Natural killer cell treated with Interleukin-12 subunit alpha and Interleukin-12 subunit beta and Interleukin-15 and Interleukin-18, amount 100 ng/mL, for 72 hours (primary cell): ENCODE data around the gene FAM184B. TPM values are rescaled to one million over a fixed set of nuclear protein-coding genes. Genes with fewer than 3 reads are reported as not detected.
A peak's percentile ranks its signal among the peaks of the same experiment; 100 is the strongest.

ENCODE experiments used
- ATAC-seq, 2 donors: fragments of 150-1000 bp; cut with Tn5 transposase in 1 of 2; sonication (Bioruptor Pico), chemical (Tn5 transposase) in 1 of 2; 2 replicates each; pipeline ENCODE4 v1.10.0; 2021
- DNase-seq: peaks from one replicate; pipeline ENCODE4 v3.0.0; 2022; ENCODE audit warnings: low spot score
- H3K27ac Mint-ChIP-seq, 2 donors: 1 replicate in 1 of 2; 2 replicates in 1 of 2; pipeline ENCODE4 v1.8.0; 2022; ENCODE audit warnings: mixed read lengths in 2 of 2, mild to moderate bottlenecking in 1 of 2, moderate library complexity in 1 of 2
- H3K27me3 Mint-ChIP-seq, 2 donors: 1 replicate in 1 of 2; 2 replicates in 1 of 2; pipeline ENCODE4 v1.8.0; 2022; ENCODE audit warnings: mixed read lengths in 2 of 2
- H3K36me3 Mint-ChIP-seq: one replicate; pipeline ENCODE4 v1.8.0; 2022; ENCODE audit warnings: mixed read lengths
- H3K4me1 Mint-ChIP-seq, 2 donors: 1 replicate in 1 of 2; 2 replicates in 1 of 2; pipeline ENCODE4 v1.8.0; 2022; ENCODE audit warnings: low read depth in 2 of 2, mixed read lengths in 2 of 2, mild to moderate bottlenecking in 1 of 2
- H3K4me3 Mint-ChIP-seq: one replicate; pipeline ENCODE4 v1.8.0; 2022; ENCODE audit warnings: mixed read lengths
- H3K9me3 Mint-ChIP-seq: 2 replicates; pipeline ENCODE4 v1.8.0; 2022; ENCODE audit warnings: mixed read lengths
- total RNA-seq, 2 donors: library from RNA; stranded (reverse); gene quantifications; one replicate each; pipeline ENCODE4 v1.2.3, GENCODE V29; 2022

The FAM184B gene
- total RNA-seq, 2 donors from 2014 or later = not detected

DNA sequence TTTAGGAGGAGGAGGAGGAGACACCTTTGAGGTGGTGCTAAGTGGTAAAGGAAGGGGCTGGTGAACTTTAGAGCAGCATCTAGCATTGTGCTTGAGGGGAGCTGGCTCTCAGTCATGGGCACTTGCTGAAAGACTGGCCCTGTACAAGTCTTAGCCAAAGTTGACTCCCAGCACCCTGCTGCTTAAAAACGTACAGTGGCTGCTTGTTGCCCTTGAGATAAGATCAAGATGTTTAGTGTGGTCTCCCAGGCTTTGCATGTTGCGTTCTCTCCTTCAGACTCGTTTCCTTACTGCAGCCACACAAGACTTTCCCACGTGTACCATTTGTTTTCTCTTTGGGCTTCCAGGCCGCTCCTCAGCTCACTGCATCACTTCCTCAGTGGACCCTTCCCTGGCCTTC is 165.1 kb downstream of the FAM184B start:
- ATAC-seq = no peak
- H3K36me3 Mint-ChIP-seq = peaks cover 8% of the 10 kb centered on the region
- H3K9me3 Mint-ChIP-seq = no peaks in the 10 kb centered on the region
- H3K4me3 Mint-ChIP-seq = peak overlapping the region; percentile 71
- DNase-seq = no peak
- H3K4me1 Mint-ChIP-seq = peaks cover 27 to 31% of the 10 kb centered on the region in 2 donors
- H3K27me3 Mint-ChIP-seq = no peaks in the 10 kb centered on the region
- H3K27ac Mint-ChIP-seq = peak overlapping the region; percentile 38 to 79

DNA sequence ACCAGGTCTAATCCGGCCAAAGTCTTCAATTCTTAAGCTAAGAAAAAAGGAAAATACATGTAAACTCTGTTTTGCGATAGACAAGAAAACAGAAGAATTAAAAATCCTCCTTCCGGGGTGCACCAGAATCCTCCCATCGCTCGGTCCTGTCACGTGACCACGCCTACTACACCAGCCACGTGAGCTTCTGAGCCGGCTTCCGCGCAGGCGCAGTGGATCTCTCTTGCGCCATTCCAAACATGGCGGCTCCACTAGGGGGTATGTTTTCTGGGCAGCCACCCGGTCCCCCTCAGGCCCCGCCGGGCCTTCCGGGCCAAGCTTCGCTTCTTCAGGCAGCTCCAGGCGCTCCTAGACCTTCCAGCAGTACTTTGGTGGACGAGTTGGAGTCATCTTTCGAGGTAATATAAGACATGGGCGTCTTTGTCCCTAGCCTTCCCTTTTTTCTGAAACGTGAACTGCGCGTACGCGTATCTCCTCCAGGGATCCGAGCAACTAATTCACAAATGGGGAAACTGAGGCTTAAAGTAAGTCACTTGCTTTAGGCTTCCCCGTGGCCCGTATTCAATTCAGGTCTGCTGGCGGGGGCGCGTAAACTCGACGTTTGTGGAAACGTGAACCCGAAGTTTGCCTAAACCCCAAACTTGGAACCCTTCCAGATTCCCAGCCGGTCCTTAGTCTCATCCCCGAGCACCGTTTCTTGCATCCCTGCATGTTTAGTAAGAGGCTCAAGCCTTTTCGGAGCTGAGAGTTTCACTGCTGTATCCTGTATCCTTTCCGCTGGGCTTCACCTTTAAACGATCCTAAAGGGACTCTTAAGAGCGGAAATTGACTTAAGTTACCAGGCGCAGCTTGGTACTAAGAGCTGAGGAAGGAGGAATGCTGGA is 166.8 kb downstream of the FAM184B start, which contains the start of gene MED28:
TSS of gene MED28 (plus strand) at position 226 of the 884 bp plus-strand sequence. CDS start at position 240, 14 bp downstream.
- Mint-ChIP-seq H3K36me3 (peaks cover 8% of the 10 kb centered on the region), H3K9me3 (no peaks in the 10 kb centered on the region), H3K4me1 (peaks cover 27 to 31% of the 10 kb centered on the region in 2 donors), H3K27ac (peak within 1 kb of the TSS; percentile 92 to 96), H3K27me3 (no peaks in the 10 kb centered on the region), H3K4me3 (peak within 1 kb of the TSS; percentile 92)
- DNase-seq (peak; percentile 95), ATAC-seq (peak; percentile 95)

DNA sequence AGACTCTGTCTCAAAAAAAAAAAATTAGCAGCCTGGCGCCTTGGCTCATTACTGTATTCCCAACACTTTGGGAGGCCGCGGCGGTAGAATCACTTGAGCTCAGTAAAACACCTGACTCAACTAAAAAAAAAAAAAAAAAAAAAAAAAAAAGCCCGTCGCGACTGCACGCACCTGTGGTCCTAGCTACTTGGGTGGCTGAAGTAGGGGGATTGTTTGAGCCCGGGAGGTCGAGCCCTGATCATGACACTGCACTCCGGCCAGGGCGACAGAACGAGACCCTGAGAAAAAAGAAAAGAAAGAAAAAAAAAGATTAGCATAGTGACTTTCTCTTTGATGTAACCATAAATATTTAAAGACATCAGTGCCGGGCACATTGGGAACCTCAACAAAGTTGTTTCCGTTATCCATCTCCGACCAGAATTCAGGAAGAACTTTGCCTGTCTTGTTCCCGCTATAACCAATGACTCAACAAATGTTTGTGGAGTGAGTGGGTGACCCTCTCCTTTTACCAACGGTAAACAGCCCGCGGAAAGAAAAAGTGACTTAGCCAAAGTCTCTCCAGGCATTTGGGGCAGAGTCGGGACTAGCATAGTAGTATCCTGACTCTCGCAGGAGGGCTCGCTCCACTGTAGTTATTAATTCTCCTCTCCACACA is 167.5 kb downstream of the FAM184B start:
- peaks cover 8% of the 10 kb centered on the region for H3K36me3 Mint-ChIP-seq
- H3K4me1 Mint-ChIP-seq = peaks cover 21 to 25% of the 10 kb centered on the region in 2 donors
- peak overlapping the region; percentile 92 to 96 for H3K27ac Mint-ChIP-seq
- H3K27me3 Mint-ChIP-seq = no peaks in the 10 kb centered on the region
- ATAC-seq = peak; percentile 58 to 78
- no peaks in the 10 kb centered on the region for H3K9me3 Mint-ChIP-seq
- DNase-seq = no peak
- H3K4me3 Mint-ChIP-seq = peak overlapping the region; percentile 92

DNA sequence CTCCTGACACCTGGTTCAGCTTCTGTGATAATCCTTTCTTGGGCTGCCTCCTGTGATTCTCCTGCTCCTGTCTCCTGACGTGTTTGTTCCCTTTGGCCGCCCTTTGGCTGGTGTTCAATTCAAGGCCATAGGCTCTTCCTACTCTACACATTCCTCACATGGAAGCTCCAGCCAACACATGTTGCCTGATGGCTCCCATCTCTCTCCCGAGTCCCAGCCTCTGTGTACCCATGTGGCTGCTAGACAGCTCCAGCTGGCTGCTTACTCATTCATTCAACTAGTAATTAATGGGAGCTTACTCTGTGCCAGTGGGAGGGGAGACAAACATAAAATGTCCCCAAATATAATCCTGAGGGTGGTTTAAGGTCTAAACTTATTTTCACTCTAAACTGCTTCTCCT is 176.2 kb downstream of the FAM184B start:
- DNase-seq (no peak), ATAC-seq (no peak)
- Mint-ChIP-seq H3K27ac (no peak overlapping the region), H3K4me1 (peaks cover 0 to 3% of the 10 kb centered on the region in 2 donors), H3K9me3 (no peaks in the 10 kb centered on the region), H3K36me3 (peaks cover 13% of the 10 kb centered on the region), H3K4me3 (no peak overlapping the region), H3K27me3 (no peaks in the 10 kb centered on the region)

DNA sequence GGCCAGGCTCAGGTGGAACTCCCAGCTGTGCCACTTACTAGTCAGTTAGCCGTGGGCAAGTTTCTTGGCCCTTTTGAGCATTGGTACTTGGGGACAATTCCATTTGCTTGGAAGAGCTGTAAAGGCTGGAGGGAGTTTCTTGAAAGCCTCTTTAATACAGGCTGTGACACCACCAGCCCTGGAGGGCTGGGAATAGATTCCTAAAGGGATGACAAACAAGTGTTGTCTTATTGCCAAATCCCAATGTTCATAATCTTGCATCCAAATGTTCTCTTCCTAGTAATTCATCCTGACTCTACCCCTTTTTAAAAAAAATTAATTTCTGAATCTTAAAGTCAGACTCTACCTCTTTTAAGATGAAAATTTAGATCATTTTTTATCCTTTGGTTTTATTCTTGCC is 181.6 kb downstream of the FAM184B start:
- no peaks in the 10 kb centered on the region for H3K27me3 Mint-ChIP-seq
- H3K4me1 Mint-ChIP-seq = no peaks in the 10 kb centered on the region
- H3K4me3 Mint-ChIP-seq = no peak overlapping the region
- H3K36me3 Mint-ChIP-seq = peaks cover 11% of the 10 kb centered on the region
- ATAC-seq = no peak
- no peak for DNase-seq
- no peaks in the 10 kb centered on the region for H3K9me3 Mint-ChIP-seq
- no peak overlapping the region for H3K27ac Mint-ChIP-seq

DNA sequence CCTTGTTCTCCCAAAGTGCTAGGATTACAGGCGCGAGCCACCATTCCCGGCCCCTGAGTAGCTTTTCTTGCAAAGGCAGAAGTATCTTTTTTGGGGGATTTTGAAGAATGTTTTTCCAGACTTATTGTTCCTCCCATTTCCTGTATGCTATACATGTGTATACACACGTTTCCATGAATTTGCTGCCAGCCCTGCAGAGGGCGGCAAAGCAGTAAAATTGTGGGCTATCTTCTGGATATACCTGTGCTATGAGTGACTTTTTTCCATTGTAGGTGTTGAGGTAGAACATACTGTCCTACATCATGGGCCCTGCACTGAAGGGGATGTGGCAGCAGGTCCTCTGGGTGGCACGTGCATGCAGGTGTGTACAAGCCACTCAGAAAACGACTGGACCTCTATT is 183.9 kb downstream of the FAM184B start:
- Mint-ChIP-seq H3K27me3 (no peaks in the 10 kb centered on the region), H3K36me3 (peaks cover 9% of the 10 kb centered on the region), H3K4me3 (no peak overlapping the region), H3K27ac (no peak overlapping the region), H3K9me3 (no peaks in the 10 kb centered on the region), H3K4me1 (peaks cover under 1 to 4% of the 10 kb centered on the region in 2 donors)
- DNase-seq (no peak), ATAC-seq (no peak)

- peaks cover 20% of the 10 kb centered on the region for H3K36me3 Mint-ChIP-seq
- no peaks in the 10 kb centered on the region for H3K9me3 Mint-ChIP-seq
- no peak overlapping the region for H3K4me3 Mint-ChIP-seq
- no peak overlapping the region for H3K27ac Mint-ChIP-seq
- H3K27me3 Mint-ChIP-seq = no peaks in the 10 kb centered on the region
- no peak for DNase-seq
- peaks cover 5 to 8% of the 10 kb centered on the region in 2 donors for H3K4me1 Mint-ChIP-seq
- ATAC-seq = no peak
Observed at GRCh38 chr4:17595471-17596005, 185.9 kb downstream of the FAM184B start.

DNA sequence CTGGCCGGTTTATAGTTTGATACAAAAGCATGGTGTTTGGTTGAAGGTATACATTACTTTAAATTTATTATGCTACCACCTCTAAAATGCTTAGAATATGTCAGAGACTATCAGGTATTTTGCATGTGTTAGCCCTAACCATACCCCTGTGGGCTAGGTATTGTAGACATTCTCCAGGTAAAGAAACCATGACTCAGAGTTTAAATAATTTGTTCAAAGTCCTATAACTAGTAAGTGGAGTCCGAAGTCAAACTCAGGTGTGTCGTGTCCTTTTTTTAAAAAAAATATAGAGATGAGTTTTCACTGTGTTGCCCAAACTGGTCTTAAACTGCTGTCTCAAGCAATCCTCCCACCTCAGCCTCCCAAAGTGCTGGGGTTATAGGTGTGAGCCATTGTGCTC is 192.1 kb downstream of the FAM184B start:
- Mint-ChIP-seq H3K9me3 (no peaks in the 10 kb centered on the region), H3K36me3 (peaks cover 32% of the 10 kb centered on the region), H3K27ac (no peak overlapping the region), H3K27me3 (no peaks in the 10 kb centered on the region), H3K4me1 (peaks cover 5 to 11% of the 10 kb centered on the region in 2 donors), H3K4me3 (no peak overlapping the region)
- ATAC-seq (no peak), DNase-seq (no peak)

- peaks cover 2 to 10% of the 10 kb centered on the region in 2 donors for H3K4me1 Mint-ChIP-seq
- peaks cover 29% of the 10 kb centered on the region for H3K36me3 Mint-ChIP-seq
- no peak overlapping the region for H3K4me3 Mint-ChIP-seq
- H3K9me3 Mint-ChIP-seq = no peaks in the 10 kb centered on the region
- DNase-seq (no peak), ATAC-seq (no peak)
- no peak overlapping the region for H3K27ac Mint-ChIP-seq
- no peaks in the 10 kb centered on the region for H3K27me3 Mint-ChIP-seq
Observed at GRCh38 chr4:17587094-17587822, 194.2 kb downstream of the FAM184B start.

- peaks cover 16% of the 10 kb centered on the region in 2 donors for H3K4me1 Mint-ChIP-seq
- peaks cover 37% of the 10 kb centered on the region for H3K36me3 Mint-ChIP-seq
- no peak for DNase-seq
- no peak for ATAC-seq
- H3K27me3 Mint-ChIP-seq = no peaks in the 10 kb centered on the region
- H3K9me3 Mint-ChIP-seq = no peaks in the 10 kb centered on the region
- H3K27ac Mint-ChIP-seq = no peak overlapping the region
- no peak overlapping the region for H3K4me3 Mint-ChIP-seq
Observed at GRCh38 chr4:17584521-17585213, 196.8 kb downstream of the FAM184B start.

DNA sequence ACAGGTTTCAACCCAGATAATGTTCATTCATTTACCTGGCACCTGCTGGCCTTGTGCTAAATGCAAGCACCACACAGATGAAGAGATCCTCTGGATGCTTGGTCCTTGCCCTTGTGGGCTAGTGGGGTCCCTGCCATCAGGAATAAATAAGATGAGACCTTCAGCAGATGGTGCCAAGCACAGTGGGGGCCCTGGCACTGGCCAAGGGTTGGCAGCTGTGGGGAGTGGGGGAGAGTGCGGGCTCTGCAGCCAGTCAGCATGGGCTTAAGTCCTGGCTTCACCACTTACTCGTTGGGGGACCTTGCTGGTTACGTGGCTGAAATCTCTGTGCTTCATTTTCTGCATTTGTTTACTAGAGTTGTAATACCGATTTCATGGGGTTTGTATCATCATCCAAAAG is 197.5 kb downstream of the FAM184B start:
- no peak for DNase-seq
- no peaks in the 10 kb centered on the region for H3K27me3 Mint-ChIP-seq
- no peak overlapping the region for H3K4me3 Mint-ChIP-seq
- H3K9me3 Mint-ChIP-seq = no peaks in the 10 kb centered on the region
- peaks cover 37% of the 10 kb centered on the region for H3K36me3 Mint-ChIP-seq
- peaks cover 19 to 23% of the 10 kb centered on the region in 2 donors for H3K4me1 Mint-ChIP-seq
- no peak for ATAC-seq
- no peak overlapping the region for H3K27ac Mint-ChIP-seq

DNA sequence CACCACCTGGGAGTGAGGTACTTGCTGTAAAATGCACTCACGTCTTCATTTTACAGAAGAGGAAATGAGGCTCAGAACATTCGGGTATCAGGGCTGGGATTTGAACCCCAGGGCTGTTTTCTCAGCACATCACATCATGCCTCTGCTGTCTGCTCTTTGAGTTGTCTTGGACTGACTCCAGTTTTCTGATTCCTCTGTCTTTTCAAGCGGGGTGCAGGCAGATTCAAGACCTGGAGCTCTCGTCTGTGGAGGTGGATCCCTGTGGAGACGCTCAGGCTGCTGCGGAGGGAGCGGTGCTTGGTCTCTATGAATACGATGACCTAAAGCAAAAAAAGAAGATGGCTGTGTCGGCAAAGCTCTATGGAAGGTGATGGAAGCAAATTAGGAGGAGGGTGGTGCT is 198.1 kb downstream of the FAM184B start:
- no peaks in the 10 kb centered on the region for H3K9me3 Mint-ChIP-seq
- no peak overlapping the region for H3K27ac Mint-ChIP-seq
- peaks cover 37% of the 10 kb centered on the region for H3K36me3 Mint-ChIP-seq
- no peaks in the 10 kb centered on the region for H3K27me3 Mint-ChIP-seq
- DNase-seq = no peak
- H3K4me1 Mint-ChIP-seq = peaks cover 26 to 30% of the 10 kb centered on the region in 2 donors
- H3K4me3 Mint-ChIP-seq = no peak overlapping the region
- no peak for ATAC-seq

DNA sequence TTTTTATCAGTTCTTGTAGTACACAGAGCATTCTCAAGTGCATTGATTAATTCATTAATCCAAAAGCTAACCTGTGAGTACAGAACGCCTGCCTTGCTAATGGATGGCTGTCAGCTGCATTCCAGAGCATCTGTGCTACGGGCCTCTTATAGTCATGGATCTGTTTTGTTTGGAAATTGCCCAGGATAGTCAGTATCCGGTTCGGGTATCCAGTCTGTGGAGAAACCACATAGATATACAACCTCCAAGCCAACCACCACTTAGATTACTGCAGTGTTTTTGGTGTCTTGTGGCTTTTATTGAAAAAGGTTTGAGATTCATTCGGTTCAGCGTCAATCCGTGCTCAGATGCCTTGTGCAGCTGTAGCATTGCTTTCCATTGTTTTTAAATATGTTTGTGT is 200.5 kb downstream of the FAM184B start:
- peaks cover 26% of the 10 kb centered on the region for H3K36me3 Mint-ChIP-seq
- H3K27ac Mint-ChIP-seq = peak overlapping the region; percentile 82 to 96
- H3K4me3 Mint-ChIP-seq = no peak overlapping the region
- no peaks in the 10 kb centered on the region for H3K9me3 Mint-ChIP-seq
- DNase-seq (no peak), ATAC-seq (no peak)
- peaks cover 28 to 31% of the 10 kb centered on the region in 2 donors for H3K4me1 Mint-ChIP-seq
- no peaks in the 10 kb centered on the region for H3K27me3 Mint-ChIP-seq
